K562 (cell line): ENCODE results near the gene MARK2.

ENCODE experiments used
- ZNF507 ChIP-seq: conservative IDR thresholded peaks from 2 replicates; pipeline ENCODE4 v1.6.1; 2017; ENCODE audit warnings: missing genetic modification characterization, missing compliant biosample characterization
- TF ChIP-seq, protein P1 (sequence below), 2 experiments: fragments of 450-650 bp in 1 of 2; IDR thresholded peaks; 2 replicates each; pipeline ENCODE4 v1.6.1; 2011 to 2017; ENCODE audit warnings: low read depth in 2 of 2, antibody characterized with exemption in 1 of 2, borderline replicate concordance in 1 of 2, low read length in 1 of 2, mild to moderate bottlenecking in 1 of 2, mixed read lengths in 1 of 2; ENCODE audit not compliant: control insufficient read depth in 1 of 2

DNA sequence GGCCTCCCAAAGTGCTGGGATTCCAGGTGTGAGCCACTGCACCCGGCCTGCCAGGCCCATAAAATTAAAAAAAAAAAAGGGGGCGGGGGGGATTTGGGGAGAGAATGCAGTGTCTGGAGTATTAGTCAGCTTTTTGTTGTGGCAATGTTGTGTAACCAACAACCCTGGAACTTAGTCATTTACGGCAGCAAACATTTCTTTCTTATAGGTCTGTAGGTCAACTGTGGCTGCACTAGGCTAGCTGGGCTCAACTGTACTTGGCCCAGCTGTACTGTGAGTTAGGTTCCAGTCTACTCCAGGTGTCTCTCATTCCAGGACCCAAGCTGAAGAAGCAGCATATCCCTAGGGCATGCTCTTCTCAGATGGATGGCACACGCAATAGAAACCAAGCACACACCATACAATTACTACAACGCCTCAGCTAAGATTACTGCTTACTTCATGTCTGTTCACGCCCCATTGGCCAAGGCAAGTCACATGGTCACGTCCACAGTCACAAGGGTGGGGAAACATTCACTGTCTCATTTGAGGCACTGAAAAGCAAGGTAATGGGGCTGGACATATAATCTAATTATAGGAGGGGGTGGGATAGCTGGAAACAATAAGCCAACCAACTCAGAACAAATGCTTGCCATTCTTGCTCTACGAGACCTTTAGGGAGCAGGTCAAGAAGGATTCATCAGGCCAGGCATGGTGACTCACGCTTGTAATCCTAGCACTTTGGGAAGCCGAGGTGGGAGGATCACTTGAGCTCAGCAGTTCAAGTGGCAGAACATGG is 36.1 kb upstream of the MARK2 start:
- no peak for TF ChIP-seq ZNF507 (tag)
- TF ChIP-seq, protein P1, sequence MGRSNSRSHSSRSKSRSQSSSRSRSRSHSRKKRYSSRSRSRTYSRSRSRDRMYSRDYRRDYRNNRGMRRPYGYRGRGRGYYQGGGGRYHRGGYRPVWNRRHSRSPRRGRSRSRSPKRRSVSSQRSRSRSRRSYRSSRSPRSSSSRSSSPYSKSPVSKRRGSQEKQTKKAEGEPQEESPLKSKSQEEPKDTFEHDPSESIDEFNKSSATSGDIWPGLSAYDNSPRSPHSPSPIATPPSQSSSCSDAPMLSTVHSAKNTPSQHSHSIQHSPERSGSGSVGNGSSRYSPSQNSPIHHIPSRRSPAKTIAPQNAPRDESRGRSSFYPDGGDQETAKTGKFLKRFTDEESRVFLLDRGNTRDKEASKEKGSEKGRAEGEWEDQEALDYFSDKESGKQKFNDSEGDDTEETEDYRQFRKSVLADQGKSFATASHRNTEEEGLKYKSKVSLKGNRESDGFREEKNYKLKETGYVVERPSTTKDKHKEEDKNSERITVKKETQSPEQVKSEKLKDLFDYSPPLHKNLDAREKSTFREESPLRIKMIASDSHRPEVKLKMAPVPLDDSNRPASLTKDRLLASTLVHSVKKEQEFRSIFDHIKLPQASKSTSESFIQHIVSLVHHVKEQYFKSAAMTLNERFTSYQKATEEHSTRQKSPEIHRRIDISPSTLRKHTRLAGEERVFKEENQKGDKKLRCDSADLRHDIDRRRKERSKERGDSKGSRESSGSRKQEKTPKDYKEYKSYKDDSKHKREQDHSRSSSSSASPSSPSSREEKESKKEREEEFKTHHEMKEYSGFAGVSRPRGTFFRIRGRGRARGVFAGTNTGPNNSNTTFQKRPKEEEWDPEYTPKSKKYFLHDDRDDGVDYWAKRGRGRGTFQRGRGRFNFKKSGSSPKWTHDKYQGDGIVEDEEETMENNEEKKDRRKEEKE (IDR thresholded peaks at IDR 0.05; ENCODE audit: borderline replicate concordance in 1 of 2, control insufficient read depth in 1 of 2, low read depth in 2 of 2, low read length in 1 of 2), result no peak
